PC-9 (cell line): Measurements from ENCODE around the gene ZNF488. TPM values are rescaled to one million over a fixed set of nuclear protein-coding genes. Genes with fewer than 3 reads are reported as not detected.

Source experiments
- BruUV-seq: library from RNA; stranded (reverse); fragments of 400-500 nt; replicated peaks from 2 replicates; lab custom pipeline; 2021; lab: Mats Ljungman, UMichigan
- CTCF ChIA-PET: fragments of 300-600 bp; sonication (Branson Sonifier 250); formaldehyde crosslinking; loops from one replicate; lab custom pipeline; 2022; ENCODE audit warnings: antibody characterized with exemption; lab: Charles Lee
- POLR2A ChIA-PET: fragments of 300-600 bp; sonication (Branson Sonifier 250); formaldehyde crosslinking; loops from one replicate; lab custom pipeline; 2022; ENCODE audit warnings: antibody characterized with exemption; ENCODE audit not compliant: unreplicated experiment; lab: Charles Lee
- DNase-seq, 2 experiments: peaks; one replicate each; pipeline versions ENCODE4 v3.0.0 to v3.0.0-alpha.2; 2015 to 2022; ENCODE audit warnings: mixed read lengths in 1 of 2
- H2AFZ ChIP-seq: fragments of 200-600 bp; sonication (generic); 2 replicates; pipeline ENCODE4 v1.8.1; 2017; ENCODE audit warnings: antibody characterized with exemption
- H3F3A ChIP-seq: fragments of 200-600 bp; sonication (generic); 2 replicates; pipeline ENCODE4 v1.8.1; 2017; ENCODE audit warnings: antibody characterized with exemption, mild to moderate bottlenecking, low read depth; ENCODE audit not compliant: insufficient read depth
- H3K27ac ChIP-seq: fragments of 200-600 bp; sonication (generic); 2 replicates; pipeline ENCODE4 v1.6.1; 2016; ENCODE audit warnings: mixed run types
- H3K27me3 ChIP-seq: fragments of 200-600 bp; sonication (generic); 2 replicates; pipeline ENCODE4 v1.6.1; 2016; ENCODE audit warnings: low read depth, mixed run types; ENCODE audit not compliant: insufficient read depth
- H3K36me3 ChIP-seq: fragments of 200-600 bp; sonication (generic); 2 replicates; pipeline ENCODE4 v1.6.1; 2016; ENCODE audit warnings: low read depth, mixed run types
- H3K4me1 ChIP-seq: fragments of 200-600 bp; sonication (generic); replicated peaks from 2 replicates; pipeline ENCODE4 v1.6.1; 2016; ENCODE audit warnings: mixed run types; ENCODE audit not compliant: insufficient read depth
- H3K4me2 ChIP-seq: fragments of 200-600 bp; sonication (generic); 2 replicates; pipeline ENCODE4 v1.6.1; 2017; ENCODE audit warnings: mixed run types
- H3K4me3 ChIP-seq: fragments of 200-600 bp; sonication (generic); 2 replicates; pipeline ENCODE4 v1.6.1; 2016; ENCODE audit warnings: mixed run types
- H3K79me2 ChIP-seq: fragments of 200-600 bp; sonication (generic); 2 replicates; pipeline ENCODE4 v1.6.1; 2017; ENCODE audit warnings: low read depth, mixed run types
- H3K9me2 ChIP-seq: fragments of 200-600 bp; sonication (generic); 2 replicates; pipeline ENCODE4 v1.8.1; 2017; ENCODE audit warnings: mild to moderate bottlenecking; ENCODE audit not compliant: insufficient read depth
- H3K9me3 ChIP-seq: fragments of 200-600 bp; sonication (generic); 2 replicates; pipeline ENCODE4 v1.8.1; 2016; ENCODE audit warnings: low read depth; ENCODE audit not compliant: insufficient read depth
- H4K20me1 ChIP-seq: fragments of 200-600 bp; sonication (generic); 2 replicates; pipeline ENCODE4 v1.8.1; 2017; ENCODE audit not compliant: insufficient read depth
- EZH2 ChIP-seq: fragments of 200-600 bp; sonication (generic); IDR thresholded peaks from 2 replicates; pipeline ENCODE4 v1.8.0; 2017; ENCODE audit warnings: antibody characterized with exemption, low read depth
- intact Hi-C: fragments of 100-400 bp; cut with micrococcal nuclease; formaldehyde crosslinking; loops from one replicate; pipeline ENCODE4 v1.10.0; 2022; ENCODE audit not compliant: unreplicated experiment
- total RNA-seq: library from RNA; stranded (reverse); gene quantifications from 2 replicates; pipeline ENCODE4 v1.2.3, GENCODE V29; 2021
- TF ChIP-seq, protein P1 (sequence below): fragments of 200-600 bp; sonication (generic); conservative IDR thresholded peaks from 2 replicates; pipeline ENCODE4 v1.6.1; 2017; ENCODE audit warnings: mixed run types, antibody characterized with exemption, mild to moderate bottlenecking, moderate library complexity

Gene ZNF488
- total RNA-seq, 1 experiment from 2014 or later = 18.1 TPM

DNA sequence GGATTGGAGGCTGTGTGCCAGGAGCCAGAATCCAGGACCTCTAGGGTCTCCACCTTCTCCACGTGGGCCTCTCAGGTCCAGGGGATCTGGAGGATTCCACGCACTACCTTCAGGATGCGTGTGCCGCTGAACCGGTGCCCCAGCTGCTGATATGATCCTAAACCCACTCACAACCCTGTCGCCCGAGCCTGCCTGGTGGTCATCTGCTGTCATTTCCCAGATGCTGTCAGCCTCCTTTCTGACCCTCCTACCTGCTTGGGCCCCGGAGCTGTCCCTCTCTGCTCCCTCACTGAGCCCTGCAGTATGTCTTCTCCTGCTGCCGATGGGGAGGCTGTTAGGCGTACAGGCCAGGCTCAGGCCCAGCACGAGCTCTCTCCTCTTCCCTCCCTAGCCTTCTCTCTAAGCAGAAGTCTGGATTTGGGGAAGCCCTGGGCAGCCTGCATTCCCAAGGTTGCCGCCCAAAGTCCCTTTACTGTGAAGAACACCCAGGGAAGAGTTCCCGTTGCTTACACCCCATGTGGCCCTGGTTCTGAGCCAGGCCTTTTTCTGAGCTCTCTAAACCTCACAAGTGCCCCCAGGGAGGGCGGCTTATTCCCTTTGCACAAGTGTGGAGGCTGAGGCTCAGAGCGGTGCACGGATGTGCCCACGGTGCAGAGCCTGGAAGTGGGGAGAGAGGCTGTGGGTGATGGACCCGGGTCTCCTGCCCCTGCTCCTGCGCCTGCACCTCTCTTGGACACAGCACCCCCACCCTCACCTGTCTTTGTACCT, 30.8 kb upstream of the ZNF488 start:
- H3K27me3 ChIP-seq = no peaks in the 10 kb centered on the region
- H3K9me2 ChIP-seq = no peaks in the 10 kb centered on the region
- no peaks in the 10 kb centered on the region for H4K20me1 ChIP-seq
- no peak overlapping the region for H3K27ac ChIP-seq
- no peak overlapping the region for H3K4me3 ChIP-seq
- H3K9me3 ChIP-seq = no peaks in the 10 kb centered on the region
- DNase-seq = no peak
- peaks cover 28% of the 10 kb centered on the region for H3F3A ChIP-seq
- CTCF ChIA-PET = no interaction called here
- no TSS peak for BruUV-seq
- intact Hi-C loops = no loop called here
- no peaks in the 10 kb centered on the region for H3K36me3 ChIP-seq
- H3K79me2 ChIP-seq = no peaks in the 10 kb centered on the region
- no peak overlapping the region for H3K4me2 ChIP-seq
- no peak overlapping the region for H2AFZ ChIP-seq
- peaks cover 52% of the 10 kb centered on the region for H3K4me1 ChIP-seq
- POLR2A ChIA-PET = no interaction called here
- TF ChIP-seq, protein P1, sequence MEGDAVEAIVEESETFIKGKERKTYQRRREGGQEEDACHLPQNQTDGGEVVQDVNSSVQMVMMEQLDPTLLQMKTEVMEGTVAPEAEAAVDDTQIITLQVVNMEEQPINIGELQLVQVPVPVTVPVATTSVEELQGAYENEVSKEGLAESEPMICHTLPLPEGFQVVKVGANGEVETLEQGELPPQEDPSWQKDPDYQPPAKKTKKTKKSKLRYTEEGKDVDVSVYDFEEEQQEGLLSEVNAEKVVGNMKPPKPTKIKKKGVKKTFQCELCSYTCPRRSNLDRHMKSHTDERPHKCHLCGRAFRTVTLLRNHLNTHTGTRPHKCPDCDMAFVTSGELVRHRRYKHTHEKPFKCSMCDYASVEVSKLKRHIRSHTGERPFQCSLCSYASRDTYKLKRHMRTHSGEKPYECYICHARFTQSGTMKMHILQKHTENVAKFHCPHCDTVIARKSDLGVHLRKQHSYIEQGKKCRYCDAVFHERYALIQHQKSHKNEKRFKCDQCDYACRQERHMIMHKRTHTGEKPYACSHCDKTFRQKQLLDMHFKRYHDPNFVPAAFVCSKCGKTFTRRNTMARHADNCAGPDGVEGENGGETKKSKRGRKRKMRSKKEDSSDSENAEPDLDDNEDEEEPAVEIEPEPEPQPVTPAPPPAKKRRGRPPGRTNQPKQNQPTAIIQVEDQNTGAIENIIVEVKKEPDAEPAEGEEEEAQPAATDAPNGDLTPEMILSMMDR = no peak
- TF ChIP-seq EZH2 = no peak

- Histone ChIP-seq H3K4me1 (peaks cover 57% of the 10 kb centered on the region), H3K27me3 (no peaks in the 10 kb centered on the region), H3K79me2 (no peaks in the 10 kb centered on the region), H2AFZ (no peak overlapping the region), H3K4me2 (no peak overlapping the region), H3K27ac (no peak overlapping the region), H3K4me3 (no peak overlapping the region), H3F3A (peaks cover 28% of the 10 kb centered on the region), H3K36me3 (no peaks in the 10 kb centered on the region), H3K9me2 (no peaks in the 10 kb centered on the region), H3K9me3 (no peaks in the 10 kb centered on the region), H4K20me1 (no peaks in the 10 kb centered on the region)
- intact Hi-C loops = no loop called here
- BruUV-seq = no TSS peak
- DNase-seq = no peak
- TF ChIP-seq, protein P1 = no peak
- no peak for TF ChIP-seq EZH2
- ChIA-PET POLR2A (no interaction called here), CTCF (no interaction called here)
Measured at GRCh38 chr10:47414227-47414592, 30.1 kb upstream of the ZNF488 start.

GRCh38 chr10:47413531-47414226, 29.6 kb upstream of the ZNF488 start:
- intact Hi-C loops = no loop called here
- Histone ChIP-seq H3K4me3 (no peak overlapping the region), H3K36me3 (no peaks in the 10 kb centered on the region), H3K27ac (peak overlapping the region; percentile 39; the same call in 1 of the 2 replicates), H4K20me1 (no peaks in the 10 kb centered on the region), H3F3A (peaks cover 33% of the 10 kb centered on the region), H3K9me2 (no peaks in the 10 kb centered on the region), H3K9me3 (no peaks in the 10 kb centered on the region), H2AFZ (no peak overlapping the region), H3K4me2 (peak overlapping the region; percentile 49), H3K79me2 (peaks cover 5% of the 10 kb centered on the region; the same call in 1 of the 2 replicates), H3K27me3 (no peaks in the 10 kb centered on the region), H3K4me1 (peaks cover 60% of the 10 kb centered on the region)
- POLR2A ChIA-PET = no interaction called here
- no peak for TF ChIP-seq EZH2
- TF ChIP-seq, protein P1 = no peak
- no peak for DNase-seq
- no TSS peak for BruUV-seq
- CTCF ChIA-PET = no interaction called here
